HK-2 (cell line): ENCODE results near the gene POLR2A.
A peak's percentile ranks its signal among the peaks of the same experiment; 100 is the strongest.
"Not testable (repeated sequence)": the region's sequence is repeated elsewhere in the genome, so short reads cannot be mapped to it uniquely, and the experiment has no call there.

Experiments used
- DNase-seq: peaks from one replicate; pipeline ENCODE4 v3.0.0-alpha.2; 2018; ENCODE audit not compliant: unreplicated experiment

POLR2A gene

DNA sequence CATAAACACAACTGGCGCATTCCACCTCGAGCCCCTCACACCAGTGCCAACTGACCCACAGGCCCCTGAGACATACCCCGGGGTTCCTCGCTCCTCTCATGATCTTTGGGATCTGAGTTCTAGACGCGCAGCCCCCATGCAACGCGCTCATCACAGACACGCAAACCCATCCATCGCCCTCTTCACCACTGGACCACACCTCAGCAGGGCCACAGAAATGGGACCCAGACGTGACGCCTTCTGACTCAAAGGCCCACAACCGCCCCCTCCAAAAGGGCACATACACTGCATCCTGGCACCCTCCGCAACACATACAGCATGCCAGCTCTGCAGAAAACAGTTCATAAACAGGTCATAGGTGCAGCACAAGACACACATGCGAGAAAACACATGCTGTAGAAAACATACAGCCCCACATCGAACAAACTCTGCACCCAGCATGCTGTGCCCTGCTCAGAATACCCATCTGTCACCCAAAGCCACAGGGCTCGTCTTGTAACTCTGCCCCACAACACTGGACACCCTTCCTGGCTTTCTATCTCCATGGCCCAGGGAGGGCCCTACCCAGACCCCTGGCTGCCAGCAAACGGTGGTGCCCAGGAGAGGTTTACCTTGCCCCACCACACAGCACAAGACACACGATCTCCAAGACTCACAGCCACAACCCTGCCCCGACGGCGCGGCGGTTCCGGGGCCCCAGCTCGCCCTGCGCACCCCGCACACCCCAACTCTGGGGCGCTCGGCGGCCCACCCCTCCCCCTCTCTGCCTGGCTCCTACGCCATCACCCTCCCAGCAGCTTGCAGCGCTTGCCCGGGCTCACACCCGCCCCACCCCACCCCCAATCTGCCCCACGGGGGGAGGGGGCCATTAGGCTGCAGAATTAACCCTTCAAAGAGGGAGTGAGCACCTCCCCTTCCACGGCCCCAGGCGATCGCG, 5.6 kb upstream of the POLR2A start:
- DNase-seq: peak; percentile 34

DNA sequence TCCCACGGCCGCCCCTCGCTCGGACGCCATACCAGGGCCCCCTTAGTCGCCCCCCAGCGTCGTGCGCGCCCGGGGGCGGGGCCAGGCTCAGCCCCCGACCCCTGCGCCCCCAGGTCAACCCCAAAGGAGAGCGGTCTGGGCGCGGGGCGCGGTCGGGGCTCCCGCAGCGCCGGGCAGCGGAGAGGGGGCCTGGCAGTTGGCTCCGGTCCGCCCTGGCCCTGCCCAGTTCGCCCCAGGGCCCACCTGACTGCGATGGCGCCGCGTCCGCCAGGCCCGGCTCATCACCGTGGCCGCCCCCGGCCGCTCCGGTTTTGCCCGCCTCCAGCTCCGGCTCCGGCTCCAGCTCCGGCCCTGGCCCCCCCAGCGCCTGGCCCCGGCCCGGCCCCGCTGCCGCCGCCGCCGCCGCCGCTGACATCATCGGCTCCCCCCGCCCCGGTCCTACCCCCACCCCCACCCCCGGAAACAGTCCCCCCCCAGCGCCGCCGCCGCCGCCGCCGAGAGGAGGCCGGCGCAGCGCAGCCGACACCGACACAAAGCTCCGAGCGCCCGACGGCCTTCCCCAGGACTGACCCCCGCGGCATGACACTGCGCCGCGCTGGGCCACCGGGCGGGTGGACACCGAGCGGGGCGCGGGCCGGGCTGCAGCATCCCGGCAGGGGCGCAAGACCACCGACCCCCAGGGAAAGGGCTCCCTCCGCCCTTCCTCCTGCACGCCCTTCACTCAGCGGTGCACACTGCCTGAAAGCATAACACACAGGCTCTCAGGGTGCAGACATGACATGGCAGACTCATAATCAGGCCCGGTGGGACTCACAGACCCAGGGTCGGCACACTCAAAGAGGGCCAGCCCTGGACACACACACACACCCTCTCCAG, 4.7 kb upstream of the POLR2A start, which contains the start of gene ZBTB4:
Gene ZBTB4, minus strand, starts transcription at position 419 of the 876 bp plus-strand sequence. CDS start 12,830 bp downstream, outside the sequence.
- peak; percentile 51 for DNase-seq

DNA sequence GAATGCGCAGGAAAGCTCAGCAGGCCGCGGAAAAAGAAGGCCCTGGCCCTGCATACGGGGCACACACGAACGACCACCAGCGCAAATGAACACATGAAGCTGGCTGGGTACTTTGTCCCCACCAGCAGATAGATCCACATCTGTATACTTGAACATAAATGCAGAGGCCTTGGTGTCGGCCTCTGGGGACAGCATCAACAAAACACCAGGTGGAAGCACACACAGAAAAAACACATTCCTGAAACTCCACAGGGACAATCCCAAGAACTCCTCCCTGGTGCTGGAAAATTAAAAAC, 4.1 kb upstream of the POLR2A start:
- no peak for DNase-seq

DNA sequence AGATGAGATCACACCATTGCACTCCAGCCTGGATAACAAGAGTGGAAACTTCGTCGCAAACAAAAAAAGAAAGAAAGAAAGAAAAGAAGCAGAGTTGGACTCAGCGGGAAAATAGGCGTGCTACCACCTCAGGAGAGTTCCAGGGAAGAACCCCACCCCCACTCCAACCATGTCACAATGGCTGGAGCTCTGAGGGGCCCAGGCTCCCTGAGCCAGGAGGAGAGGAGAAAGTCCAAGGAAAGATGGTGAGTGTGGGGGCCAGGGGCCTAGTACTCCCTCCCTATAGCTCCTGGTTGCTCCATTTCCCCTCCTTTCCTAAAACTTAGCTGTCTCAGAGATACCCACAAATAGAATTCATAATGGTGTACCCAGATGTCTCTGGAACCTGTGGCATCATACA, 2.9 kb upstream of the POLR2A start, which contains the start of gene SLC35G6:
Gene SLC35G6, plus strand, starts transcription at position 172 of the 400 bp plus-strand sequence. Its CDS starts 71 bp downstream, at position 243.
- DNase-seq: not testable (repeated sequence)

DNA sequence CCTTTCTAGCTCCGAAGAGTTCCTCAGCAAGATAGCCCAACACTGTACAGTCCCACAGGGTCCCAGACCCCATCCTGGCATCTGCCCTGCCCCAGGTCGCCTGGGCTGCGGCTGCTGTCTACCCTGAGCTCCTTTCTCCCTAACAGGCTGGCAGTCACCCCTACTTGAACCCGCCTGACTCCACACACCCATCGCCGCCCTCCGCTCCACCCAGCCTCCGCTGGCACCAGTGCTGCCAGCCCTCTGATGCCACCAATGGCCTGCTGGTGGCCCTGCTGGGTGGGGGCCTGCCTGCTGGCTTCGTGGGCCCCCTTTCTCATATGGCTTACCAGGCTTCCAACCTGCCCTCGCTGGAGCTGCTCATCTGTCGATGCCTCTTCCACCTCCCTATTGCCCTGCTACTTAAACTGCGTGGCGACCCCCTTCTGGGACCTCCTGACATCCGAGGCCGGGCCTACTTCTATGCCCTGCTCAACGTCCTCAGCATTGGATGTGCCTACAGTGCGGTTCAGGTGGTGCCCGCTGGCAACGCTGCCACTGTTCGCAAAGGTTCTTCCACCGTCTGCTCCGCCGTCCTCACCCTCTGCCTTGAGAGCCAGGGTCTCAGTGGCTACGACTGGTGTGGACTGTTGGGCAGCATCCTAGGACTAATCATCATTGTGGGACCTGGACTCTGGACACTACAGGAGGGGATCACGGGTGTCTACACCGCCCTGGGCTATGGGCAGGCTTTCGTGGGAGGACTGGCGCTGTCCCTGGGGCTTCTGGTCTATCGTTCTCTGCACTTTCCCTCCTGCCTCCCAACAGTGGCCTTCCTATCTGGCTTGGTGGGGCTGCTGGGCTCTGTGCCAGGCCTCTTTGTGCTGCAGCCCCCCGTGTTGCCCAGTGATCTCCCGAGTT, 2.1 kb upstream of the POLR2A start:
- not testable (repeated sequence) for DNase-seq

DNA sequence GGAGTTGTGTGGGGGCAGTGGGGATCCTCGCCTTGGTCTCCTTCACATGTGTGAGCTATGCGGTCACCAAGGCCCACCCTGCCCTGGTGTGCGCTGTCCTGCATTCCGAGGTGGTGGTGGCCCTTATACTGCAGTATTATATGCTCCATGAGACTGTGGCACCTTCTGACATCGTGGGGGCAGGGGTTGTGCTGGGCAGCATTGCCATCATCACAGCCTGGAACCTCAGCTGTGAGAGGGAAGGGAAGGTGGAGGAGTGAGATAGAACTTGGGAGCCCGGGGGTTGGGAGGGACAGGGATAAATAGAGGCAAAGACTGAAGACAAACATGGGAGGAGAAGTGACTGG, 1.5 kb upstream of the POLR2A start:
- not testable (repeated sequence) for DNase-seq

DNA sequence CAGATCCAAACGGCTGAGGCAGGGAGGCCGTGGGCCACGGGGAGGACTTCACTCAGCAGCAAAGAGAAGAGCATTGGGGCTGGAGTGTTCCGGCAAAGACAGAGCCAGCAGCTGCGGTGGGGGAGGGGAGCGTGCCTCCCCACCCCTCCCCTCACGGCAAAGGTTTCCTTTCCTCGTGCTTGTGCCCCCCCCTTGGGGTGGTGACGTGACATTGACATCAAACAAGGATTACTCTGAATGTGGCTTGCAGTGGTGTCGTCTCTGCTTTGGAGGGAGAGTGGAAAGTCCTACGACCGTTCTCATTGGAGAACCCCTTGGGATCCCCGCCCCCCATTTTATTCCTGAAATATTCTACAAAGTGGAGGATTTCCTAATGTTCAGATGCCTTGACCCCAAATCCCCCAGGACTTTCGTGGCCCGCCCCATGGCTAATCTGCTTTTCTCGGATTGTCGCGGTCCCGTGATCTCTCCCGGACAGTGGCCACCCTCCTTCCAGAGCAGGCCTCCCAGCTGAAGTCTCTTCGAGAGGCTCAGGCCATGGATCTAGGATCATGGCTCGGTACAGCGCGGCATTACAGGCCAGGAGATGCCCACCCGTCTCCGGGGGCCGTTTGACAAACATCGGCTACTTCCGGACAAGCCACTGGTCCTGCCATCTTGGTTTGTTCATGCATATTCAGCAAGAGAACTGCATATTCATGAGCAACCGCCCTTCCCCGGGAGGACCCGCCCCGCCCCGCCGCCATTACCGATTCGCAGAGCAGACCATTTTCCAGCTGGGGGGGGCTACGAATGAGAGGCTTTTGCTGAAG, 705 bp upstream of the POLR2A start:
- peak; percentile 93 for DNase-seq

DNA sequence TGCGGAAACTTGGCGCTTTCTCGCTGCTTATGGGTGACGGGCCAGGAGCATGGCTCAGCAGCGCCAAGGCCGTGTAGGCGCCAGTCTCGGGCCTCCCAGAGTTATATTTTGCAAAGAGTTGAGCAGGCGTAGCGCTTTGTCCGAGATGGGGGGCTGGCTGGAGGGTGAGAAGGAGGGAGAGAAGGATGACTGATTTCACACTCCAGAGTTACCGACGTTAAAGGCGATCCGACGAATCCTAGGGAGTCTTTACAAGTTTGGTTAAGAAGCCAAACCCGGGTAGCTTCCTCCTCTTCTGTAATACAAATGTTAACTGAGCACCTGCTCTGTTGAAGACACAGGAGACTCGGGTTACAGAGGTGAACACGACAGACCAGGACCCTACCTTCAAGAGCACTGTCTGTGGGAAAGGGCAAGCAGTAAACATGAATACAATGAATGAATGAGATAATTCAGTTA, 782 bp downstream of the POLR2A start:
- no peak for DNase-seq

DNA sequence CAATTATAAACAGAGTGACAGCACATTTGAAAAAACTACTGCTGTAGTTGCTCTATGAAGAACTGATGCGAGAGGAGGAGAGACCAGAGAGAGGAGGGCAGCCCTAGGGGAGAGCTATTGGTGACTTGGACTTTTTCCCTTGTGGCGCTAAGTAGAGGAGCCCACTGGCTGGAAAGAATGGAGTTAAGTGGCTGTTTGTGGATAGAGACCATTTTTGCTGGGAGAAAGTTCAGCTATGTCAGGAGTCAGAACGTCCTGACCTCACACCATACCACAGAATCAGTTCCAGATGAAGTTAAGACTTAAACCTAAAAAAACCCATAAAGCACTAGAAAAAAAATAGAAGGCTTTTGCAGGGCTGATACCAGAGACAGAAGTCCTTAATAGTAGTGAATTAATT, 2.0 kb downstream of the POLR2A start:
- DNase-seq: no peak

DNA sequence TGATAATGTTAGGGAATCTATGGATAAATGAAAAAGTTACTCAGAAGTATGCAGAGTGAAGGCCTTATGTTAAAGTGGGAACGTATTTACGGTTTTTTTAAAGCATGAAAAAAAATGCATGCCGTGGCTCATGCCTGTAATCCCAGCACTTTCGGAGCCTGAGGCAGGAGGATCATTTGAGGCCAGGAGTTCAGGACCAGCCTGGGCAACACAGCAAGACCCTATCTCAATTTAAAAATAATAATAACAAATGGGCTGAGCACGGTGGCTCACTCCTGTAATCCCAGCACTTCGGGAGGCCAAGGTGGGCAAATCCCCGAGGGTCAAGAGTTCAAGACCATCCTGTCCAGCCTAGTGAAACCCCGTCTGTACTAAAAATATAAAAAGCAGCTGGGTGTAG, 6.0 kb downstream of the POLR2A start:
- DNase-seq: no peak

DNA sequence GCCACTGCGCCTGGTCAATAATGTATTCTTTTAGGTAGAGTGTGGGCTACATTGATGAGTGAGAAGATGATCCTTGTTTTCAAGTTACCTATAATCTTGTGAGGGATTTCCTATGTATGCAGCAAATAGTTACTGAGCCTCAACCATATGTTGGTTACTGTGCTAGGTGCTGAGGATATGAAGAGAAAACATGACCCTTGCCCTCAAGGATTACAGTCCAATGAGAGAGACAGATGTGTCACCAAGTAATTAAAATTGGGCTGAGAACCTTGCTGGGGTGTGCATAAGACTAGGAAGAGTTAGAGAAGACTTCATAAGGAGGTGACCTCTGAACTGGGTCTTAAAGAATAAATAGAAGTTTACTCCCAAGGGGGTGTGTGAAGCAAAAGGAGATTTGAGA, 7.4 kb downstream of the POLR2A start:
- no peak for DNase-seq

DNA sequence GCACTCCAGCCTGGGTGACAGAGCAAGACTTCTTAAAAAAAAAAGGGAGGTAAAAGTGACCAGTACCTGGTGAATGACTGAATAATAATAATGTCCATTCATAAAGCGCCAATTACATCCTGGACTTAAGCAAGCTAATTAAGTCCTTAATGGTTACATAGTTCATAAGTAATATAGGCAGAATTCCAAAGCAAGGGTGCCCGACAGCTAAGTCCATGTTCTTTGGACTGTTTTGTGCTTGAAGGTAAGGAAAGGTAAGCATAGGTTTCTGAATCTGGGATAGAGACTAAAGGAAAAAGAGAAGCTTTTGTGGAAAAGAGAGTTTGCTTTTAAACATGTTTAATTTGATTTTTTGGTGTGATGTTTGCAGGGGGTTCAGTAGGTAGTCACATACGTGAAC, 9.8 kb downstream of the POLR2A start:
- DNase-seq: no peak

DNA sequence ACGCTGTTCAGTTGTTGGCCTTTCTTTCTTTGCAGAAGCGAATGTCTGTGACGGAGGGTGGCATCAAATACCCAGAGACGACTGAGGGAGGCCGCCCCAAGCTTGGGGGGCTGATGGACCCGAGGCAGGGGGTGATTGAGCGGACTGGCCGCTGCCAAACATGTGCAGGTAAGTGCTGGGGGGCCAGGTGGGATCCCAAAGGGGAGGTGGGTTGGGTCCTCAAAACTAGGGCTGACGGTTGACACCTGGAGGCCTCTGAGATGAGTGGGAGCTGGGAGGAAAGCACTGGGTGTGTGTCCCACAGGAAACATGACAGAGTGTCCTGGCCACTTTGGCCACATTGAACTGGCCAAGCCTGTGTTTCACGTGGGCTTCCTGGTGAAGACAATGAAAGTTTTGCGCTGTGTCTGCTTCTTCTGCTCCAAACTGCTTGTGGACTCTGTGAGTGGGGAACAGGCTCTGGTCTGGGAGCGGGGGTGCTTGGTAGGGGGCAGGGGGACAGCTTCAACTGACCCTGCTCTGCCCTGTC, 11.8 kb downstream of the POLR2A start:
- no peak for DNase-seq

DNA sequence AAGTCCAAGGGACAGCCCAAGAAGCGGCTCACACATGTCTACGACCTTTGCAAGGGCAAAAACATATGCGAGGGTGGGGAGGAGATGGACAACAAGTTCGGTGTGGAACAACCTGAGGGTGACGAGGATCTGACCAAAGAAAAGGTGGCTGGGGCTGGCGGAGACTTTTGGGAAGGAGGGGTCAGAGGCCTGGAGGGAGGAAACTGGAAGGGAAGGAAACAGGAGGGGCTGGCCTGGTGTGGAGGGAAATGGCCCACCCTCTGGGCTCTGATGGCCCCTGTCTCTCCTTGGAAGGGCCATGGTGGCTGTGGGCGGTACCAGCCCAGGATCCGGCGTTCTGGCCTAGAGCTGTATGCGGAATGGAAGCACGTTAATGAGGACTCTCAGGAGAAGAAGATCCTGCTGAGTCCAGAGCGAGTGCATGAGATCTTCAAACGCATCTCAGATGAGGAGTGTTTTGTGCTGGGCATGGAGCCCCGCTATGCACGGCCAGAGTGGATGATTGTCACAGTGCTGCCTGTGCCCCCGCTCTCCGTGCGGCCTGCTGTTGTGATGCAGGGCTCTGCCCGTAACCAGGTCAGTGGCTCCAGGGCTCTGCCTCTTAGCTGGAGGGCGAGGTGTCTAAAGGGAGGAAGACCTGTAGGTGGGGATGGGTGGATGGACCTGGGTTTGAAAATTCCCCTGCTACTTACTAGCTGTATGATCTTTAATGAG, 12.5 kb downstream of the POLR2A start:
- DNase-seq: no peak

DNA sequence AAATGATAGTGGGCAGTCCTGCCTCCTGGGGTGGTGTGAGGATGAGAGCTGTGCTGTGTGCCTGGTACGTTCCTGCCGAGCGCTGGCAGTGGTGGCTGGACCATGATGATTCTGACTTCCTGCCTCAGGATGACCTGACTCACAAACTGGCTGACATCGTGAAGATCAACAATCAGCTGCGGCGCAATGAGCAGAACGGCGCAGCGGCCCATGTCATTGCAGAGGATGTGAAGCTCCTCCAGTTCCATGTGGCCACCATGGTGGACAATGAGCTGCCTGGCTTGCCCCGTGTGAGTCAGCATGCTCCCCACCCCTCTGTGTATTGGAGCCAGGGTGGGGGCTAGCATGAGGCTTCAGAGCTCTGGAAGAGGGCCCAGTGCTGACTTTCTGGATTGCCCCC, 13.1 kb downstream of the POLR2A start:
- DNase-seq: no peak

DNA sequence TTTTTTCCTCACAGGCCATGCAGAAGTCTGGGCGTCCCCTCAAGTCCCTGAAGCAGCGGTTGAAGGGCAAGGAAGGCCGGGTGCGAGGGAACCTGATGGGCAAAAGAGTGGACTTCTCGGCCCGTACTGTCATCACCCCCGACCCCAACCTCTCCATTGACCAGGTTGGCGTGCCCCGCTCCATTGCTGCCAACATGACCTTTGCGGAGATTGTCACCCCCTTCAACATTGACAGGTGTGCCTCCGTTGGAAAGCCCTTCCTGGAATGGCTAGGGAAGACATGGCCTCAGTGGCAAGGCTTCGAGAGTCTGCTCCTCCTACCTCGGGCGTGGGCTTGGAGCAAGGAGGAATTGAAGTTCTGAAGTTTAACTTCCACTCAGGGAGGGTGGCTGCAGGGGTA, 13.5 kb downstream of the POLR2A start:
- DNase-seq: no peak

DNA sequence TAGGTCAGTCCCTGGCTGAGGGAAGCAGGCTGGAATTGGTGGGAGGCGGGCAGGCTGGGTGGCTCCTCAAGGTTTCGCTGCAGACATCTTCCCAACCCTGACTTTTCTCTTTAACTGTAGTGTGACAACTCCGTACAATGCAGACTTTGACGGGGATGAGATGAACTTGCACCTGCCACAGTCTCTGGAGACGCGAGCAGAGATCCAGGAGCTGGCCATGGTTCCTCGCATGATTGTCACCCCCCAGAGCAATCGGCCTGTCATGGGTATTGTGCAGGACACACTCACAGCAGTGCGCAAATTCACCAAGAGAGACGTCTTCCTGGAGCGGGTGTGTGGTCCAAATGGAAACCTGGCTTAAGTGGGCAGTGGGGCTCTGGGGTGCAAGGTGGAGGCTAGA, 15.0 kb downstream of the POLR2A start:
- DNase-seq: no peak

DNA sequence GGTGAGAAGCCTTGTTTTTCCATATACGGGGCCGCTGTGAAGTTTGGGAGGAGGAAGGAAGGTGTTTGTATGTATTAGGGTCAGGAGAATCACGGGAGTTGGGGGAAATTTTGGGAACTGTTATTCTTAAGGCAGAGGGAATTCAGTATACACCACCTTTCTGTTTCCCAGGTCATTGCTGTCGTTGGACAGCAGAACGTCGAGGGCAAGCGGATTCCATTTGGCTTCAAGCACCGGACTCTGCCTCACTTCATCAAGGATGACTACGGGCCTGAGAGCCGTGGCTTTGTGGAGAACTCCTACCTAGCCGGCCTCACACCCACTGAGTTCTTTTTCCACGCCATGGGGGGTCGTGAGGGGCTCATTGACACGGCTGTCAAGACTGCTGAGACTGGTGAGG, 17.6 kb downstream of the POLR2A start:
- DNase-seq: no peak

DNA sequence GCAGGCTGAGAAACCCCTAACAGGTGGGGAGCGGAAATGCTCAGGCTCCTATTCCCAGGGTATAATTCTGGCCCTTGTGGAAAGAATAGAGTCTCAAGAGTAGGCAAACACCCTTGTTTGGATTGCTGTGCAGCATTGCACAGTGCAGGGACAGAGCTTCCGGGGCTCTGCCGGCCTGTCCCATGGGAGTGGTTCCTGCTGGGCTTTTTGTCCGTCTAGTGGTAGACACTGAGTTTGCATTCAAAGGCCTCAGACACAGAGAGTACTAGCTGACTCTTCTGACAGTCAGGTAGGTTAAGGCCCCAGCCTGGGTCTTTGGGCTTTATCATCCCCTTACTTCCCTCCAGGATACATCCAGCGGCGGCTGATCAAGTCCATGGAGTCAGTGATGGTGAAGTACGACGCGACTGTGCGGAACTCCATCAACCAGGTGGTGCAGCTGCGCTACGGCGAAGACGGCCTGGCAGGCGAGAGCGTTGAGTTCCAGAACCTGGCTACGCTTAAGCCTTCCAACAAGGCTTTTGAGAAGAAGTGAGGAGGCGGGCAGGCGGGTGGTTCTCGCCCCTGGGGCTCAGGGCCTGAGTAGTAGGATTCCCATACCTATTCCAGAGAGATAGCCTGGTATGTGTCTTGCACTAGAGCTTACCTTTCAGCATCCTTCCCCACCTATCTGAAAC, 18.1 kb downstream of the POLR2A start:
- DNase-seq: no peak
